Skin epidermis (tissue), 12 donors: Measurements from ENCODE around the gene ZRANB3.
"Not testable (repeated sequence)": the region's sequence is repeated elsewhere in the genome, so short reads cannot be mapped to it uniquely, and the experiment has no call there.

Experiments
- H3K27ac ChIP-seq, 21 experiments: fragments of 200-600 bp; sonication (generic) in 11 of 21; one replicate each; pipeline ENCODE4 v1.5.0; 2020; ENCODE audit warnings: mild to moderate bottlenecking in 3 of 21, inconsistent platforms in 2 of 21, moderate library complexity in 2 of 21
- H3K4me3 ChIP-seq, 7 experiments: fragments of 200-600 bp; sonication (generic) in 2 of 7; one replicate each; pipeline ENCODE4 v1.5.0; 2020; ENCODE audit warnings: inconsistent platforms in 2 of 7, mild to moderate bottlenecking in 2 of 7, moderate library complexity in 1 of 7

ZRANB3 gene

GRCh38 chr2:135348096-135348704 lies 182.8 kb downstream of the ZRANB3 start:
- H3K27ac ChIP-seq, H3K4me3 ChIP-seq: not testable (repeated sequence)

DNA sequence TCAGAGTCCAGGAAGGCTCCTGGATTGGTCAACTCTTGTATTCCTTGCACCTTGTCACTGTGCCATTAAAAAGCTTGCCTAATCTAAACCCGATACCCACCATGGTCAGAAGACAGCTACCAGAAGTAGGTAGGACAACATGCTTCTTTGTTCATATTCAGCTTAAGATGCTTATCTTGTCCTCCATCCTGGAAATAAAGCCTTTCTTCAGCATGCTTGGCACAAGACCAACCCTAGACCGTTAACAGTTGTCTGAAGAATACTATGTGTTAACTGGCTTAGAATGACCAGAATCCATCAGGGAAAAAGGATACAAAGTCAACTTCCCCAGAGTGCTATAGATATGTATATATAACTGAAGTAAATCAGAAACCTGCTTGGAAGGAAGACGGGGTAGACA lies 193.9 kb downstream of the ZRANB3 start:
- H3K27ac ChIP-seq = no peak overlapping the region
- H3K4me3 ChIP-seq = no peak overlapping the region

DNA sequence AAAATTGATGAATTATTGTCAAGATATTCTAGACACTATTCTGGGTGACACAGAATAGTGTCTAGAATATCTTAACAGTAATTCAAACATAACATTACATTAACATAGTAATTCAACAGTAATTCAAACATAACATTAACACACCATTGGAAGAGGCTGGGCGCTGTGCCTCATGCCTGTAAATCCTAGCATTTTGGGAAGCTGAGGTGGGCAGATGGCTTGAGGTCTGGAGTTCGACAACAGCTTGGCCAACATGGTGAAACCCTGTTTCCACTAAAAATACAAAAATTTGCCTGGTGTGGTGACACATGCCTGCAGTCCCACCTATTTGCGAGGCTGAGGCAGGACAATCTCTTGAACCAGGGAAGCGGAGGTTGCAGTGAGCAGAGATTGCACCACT lies 195.8 kb downstream of the ZRANB3 start:
- H3K27ac ChIP-seq = no peak overlapping the region
- H3K4me3 ChIP-seq = no peak overlapping the region

DNA sequence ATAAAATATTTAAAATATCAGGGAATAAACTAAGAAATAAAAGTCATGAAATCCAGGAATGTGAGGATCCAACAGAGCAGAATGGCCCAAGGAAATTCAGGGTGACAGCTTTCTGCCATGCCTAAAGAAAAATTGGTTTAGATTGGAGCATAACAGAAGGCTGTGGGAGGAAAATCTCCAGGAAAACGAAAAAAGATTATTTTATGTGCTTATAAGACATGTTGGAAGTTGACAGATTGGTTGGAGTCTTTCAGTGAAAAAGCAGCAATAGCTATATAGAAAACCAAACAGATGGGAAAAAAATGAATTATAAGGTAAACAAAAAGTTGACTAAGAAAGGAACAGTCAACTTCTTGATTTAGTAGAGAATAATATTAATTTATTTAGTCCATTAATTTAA lies 203.9 kb downstream of the ZRANB3 start:
- no peak overlapping the region for H3K4me3 ChIP-seq
- no peak overlapping the region for H3K27ac ChIP-seq

DNA sequence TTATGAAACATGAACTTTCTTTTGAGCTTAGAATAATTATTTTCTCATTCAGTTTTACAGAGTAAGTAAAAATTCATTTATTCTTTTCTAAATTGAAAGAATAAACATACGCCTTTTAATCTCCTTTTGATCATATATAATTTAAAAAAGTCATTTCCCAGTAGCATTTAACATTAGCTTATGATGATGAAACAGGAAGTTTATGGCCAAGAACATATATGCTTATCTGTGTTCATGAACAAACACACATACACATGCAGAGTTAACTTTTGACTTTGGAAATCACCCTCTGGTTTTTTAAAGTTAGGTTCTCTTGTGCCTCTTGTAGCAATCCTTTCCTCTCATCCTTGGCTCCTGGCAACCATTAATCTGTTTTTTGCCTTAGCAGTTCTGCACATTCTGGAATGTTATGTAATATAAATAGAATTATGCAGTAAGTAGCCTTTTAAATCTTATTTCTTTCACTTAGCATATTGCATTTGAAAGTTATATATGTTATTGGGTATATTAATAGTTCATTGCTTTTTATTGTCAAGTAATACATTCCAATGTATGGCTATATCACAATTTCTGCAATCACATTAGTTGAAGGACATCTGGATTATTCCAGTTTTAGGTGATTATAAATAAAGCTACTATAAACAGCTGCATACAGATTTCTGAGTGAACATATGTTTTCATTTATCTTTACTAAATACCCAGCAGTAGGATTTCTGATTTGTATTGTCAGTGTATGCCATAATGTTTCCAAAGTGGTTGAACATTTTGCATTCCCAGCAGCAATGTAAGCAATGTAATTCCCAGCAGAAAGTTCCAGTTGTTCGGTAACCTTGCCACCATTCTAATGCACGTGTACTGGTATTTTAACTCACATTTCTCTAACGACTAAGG lies 210.3 kb downstream of the ZRANB3 start:
- no peak overlapping the region for H3K27ac ChIP-seq
- H3K4me3 ChIP-seq = no peak overlapping the region

DNA sequence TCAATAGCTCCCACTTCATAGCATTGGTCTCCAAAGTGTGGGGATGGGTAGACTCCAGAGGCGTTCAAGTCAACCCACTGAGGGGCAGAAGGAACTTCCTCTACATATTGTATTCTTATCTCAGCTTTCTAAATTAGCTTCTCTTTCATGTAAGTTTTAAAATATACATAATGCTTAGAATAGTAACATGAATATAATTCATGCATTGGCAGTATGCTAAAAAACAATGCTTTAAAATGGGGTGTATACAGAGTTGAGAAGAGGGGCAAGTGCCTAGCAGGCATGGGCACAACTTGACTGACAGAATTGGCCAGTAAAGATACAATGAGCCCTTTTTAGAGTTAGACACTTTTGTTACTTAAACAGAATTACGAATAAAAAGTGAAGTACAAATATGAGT lies 212.2 kb downstream of the ZRANB3 start:
- Histone ChIP-seq H3K4me3 (no peak overlapping the region), H3K27ac (no peak overlapping the region)

DNA sequence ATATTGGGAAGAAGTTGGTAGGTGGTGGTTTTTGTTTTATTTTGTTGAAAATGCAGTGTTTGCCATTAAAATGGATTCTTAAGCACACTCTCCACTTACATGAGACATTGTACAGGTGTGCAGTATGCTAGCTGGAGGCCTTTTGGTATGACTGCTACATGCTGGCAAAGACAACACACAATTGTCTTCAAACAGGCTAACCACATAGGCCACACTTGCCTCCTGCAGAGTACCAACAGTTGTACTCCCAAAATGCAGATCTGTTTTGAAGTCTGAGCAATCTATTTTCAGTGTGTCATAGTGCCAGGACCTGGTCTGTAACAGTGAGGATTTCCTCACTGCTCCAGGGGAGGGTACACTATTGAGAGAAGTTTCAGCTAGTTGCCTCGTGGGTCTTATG lies 213.6 kb downstream of the ZRANB3 start:
- Histone ChIP-seq H3K27ac (no peak overlapping the region), H3K4me3 (no peak overlapping the region)

DNA sequence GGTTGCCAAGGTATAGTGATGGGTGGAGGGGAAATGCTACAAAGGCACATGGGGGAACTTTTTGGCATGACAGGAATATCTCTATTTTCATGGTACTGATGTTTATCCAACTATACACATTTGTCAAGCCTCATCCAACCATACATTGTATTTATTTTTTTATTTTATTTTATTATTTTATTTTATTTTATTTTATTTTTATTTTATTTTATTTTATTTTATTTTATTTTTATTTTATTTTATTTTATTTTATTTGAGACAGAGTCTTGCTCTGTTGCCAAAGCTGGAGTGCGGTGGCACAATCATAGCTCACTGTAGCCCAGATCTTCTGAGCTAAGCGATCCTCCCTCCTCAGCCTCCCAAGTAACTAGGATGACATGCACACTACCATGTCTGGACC lies 219.1 kb downstream of the ZRANB3 start:
- no peak overlapping the region for H3K27ac ChIP-seq
- H3K4me3 ChIP-seq = no peak overlapping the region

DNA sequence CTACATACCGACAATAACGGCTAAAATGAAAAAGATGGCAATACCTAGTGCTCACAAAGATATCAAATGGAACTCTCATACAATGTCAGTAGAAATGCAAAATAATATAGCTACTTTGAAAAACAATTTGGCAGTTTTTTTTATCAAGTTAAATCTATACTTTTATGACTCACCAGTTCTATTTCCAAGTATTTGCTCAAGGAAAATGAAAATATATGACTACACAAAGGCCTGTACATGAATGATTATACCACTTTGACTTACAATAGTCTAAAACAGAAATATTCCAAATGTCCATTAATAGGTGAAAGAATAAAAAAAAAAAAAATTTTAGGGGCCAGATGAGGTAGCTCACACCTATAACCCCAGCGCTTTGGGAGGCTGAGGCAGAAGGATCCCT lies 219.8 kb downstream of the ZRANB3 start:
- Histone ChIP-seq H3K27ac (no peak overlapping the region), H3K4me3 (no peak overlapping the region)

DNA sequence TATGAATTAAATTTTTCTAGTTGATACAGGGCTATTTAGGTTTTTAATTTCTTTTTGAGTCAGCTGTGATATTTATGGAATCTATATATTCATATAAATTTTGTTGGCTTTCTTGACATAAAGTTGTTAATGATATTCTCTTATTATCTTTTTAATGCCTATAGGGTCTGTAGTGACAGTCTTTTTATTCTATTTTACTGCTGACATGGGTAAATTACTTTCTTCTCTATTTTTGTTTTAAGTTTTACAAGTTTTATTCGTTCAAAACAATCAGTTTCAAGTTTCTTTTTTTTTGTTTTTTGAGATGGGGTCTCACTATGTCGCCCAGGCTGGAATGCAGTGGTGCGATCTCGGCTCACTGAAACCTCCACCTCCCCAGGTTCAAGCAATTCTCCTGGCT lies 226.3 kb downstream of the ZRANB3 start:
- H3K4me3 ChIP-seq = no peak overlapping the region
- no peak overlapping the region for H3K27ac ChIP-seq

GRCh38 chr2:135299658-135300244 lies 231.3 kb downstream of the ZRANB3 start:
- no peak overlapping the region for H3K27ac ChIP-seq
- H3K4me3 ChIP-seq = no peak overlapping the region

- H3K27ac ChIP-seq = no peak overlapping the region
- H3K4me3 ChIP-seq = no peak overlapping the region
Observed at GRCh38 chr2:135299165-135299564, 231.9 kb downstream of the ZRANB3 start.

- H3K4me3 ChIP-seq, H3K27ac ChIP-seq: not testable (repeated sequence)
Observed at GRCh38 chr2:135287121-135287520, 243.9 kb downstream of the ZRANB3 start.

GRCh38 chr2:135285391-135285790 lies 245.6 kb downstream of the ZRANB3 start:
- no peak overlapping the region for H3K4me3 ChIP-seq
- H3K27ac ChIP-seq = no peak overlapping the region

DNA sequence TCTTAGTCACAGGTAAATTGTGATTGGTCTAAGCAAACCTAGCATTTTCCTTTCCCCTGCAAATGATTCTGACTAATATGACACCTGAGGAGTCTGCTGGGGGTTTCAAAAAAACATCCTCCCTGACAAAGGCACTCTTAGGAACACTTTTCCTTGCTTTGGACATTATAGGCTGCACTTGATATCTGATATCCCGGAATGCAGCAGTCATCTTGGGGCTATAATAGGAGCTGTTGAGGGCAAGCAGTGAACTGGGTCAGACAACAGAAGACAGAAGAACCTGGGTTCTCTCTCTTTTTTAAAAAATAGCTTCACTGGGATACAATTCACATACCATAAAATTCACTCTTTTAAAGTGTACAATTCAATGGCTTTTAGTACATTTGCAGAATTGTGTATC lies 249.6 kb downstream of the ZRANB3 start:
- Histone ChIP-seq H3K4me3 (no peak overlapping the region), H3K27ac (no peak overlapping the region)

GRCh38 chr2:135279209-135279608 lies 251.8 kb downstream of the ZRANB3 start:
- no peak overlapping the region for H3K4me3 ChIP-seq
- no peak overlapping the region for H3K27ac ChIP-seq

- H3K4me3 ChIP-seq = no peak overlapping the region
- H3K27ac ChIP-seq = no peak overlapping the region
Observed at GRCh38 chr2:135276525-135276924, 254.5 kb downstream of the ZRANB3 start.

- Histone ChIP-seq H3K27ac (no peak overlapping the region), H3K4me3 (no peak overlapping the region)
Observed at GRCh38 chr2:135271006-135271405, 260.0 kb downstream of the ZRANB3 start.

DNA sequence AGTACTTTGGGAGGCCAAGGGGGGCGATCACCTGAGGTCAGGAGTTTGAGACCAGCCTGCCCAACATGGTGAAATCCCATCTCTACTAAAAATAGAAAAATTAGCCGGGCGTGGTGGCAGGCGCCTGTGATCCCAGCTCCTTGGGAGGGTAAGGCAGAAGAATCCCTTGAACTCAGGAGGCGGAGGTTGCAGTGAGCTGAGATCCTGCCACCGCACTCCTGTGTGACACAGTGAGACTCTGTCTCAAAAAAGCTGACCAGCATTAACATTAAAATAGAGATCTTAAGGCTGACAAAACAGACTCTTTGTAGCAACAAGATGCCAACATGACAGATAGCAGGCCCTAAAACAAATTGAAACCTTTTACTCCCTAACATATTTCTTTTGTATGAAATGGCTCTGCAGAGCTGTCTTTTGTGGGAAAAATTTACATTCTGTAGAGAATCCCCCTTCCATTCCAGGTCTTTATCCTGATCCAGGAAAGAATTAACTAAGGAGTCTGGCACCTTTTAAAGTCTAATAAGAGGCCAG lies 265.0 kb downstream of the ZRANB3 start:
- no peak overlapping the region for H3K4me3 ChIP-seq
- no peak overlapping the region for H3K27ac ChIP-seq

GRCh38 chr2:135259123-135259522 lies 271.9 kb downstream of the ZRANB3 start:
- Histone ChIP-seq H3K4me3 (no peak overlapping the region), H3K27ac (no peak overlapping the region)

DNA sequence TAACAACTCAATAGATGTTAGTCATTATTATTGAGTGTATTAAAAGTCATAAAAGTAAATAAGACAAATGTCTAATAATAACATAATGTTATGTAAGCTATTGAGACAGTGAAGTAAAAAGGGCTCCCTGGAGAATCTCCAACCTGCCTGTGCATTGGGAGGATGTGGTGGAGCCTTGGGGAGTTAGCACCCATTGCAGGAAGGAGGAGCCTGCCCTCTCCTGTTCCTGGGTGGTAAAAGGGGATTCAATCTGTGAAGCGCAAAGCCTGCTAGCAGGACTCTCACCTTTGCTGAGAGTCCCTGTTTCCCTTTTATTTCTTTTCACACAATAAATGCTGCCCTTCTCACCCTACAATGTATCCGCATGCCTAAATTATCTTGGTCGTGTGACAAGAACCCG lies 272.8 kb downstream of the ZRANB3 start:
- Histone ChIP-seq H3K27ac (no peak overlapping the region), H3K4me3 (no peak overlapping the region)
